ENCODE results near the gene TSPAN15.

Gene TSPAN15

GRCh38 chr10:69459101-69459790, 8.0 kb downstream of the TSPAN15 start:
- Histone ChIP-seq H3K27ac (no peak overlapping the region), H3K79me2 (no peaks in the 10 kb centered on the region), H3K9me3 (ENCODE audit: control insufficient read depth, low read length) (no peaks in the 10 kb centered on the region), H3K4me3 (ENCODE audit: low read depth, low read length) (no peak overlapping the region), H3K4me2 (ENCODE audit: low read length) (no peak overlapping the region), H3K4me1 (no peaks in the 10 kb centered on the region), H3K27me3 (ENCODE audit: control insufficient read depth, insufficient read depth, low read length) (no peaks in the 10 kb centered on the region), H3K36me3 (ENCODE audit: control insufficient read depth, insufficient read depth, low read length) (no peaks in the 10 kb centered on the region), H2AFZ (no peak overlapping the region), H3K9ac (no peak overlapping the region)
- no peak for TF ChIP-seq CTCF (IDR thresholded peaks at IDR 0.05)

GRCh38 chr10:69459893-69460575, 8.8 kb downstream of the TSPAN15 start:
- Histone ChIP-seq H3K36me3 (ENCODE audit: control insufficient read depth, insufficient read depth, low read length) (no peaks in the 10 kb centered on the region), H3K9me3 (ENCODE audit: control insufficient read depth, low read length) (no peaks in the 10 kb centered on the region), H3K4me1 (no peaks in the 10 kb centered on the region), H3K27me3 (ENCODE audit: control insufficient read depth, insufficient read depth, low read length) (no peaks in the 10 kb centered on the region), H3K9ac (no peak overlapping the region), H3K4me2 (ENCODE audit: low read length) (no peak overlapping the region), H3K4me3 (ENCODE audit: low read depth, low read length) (no peak overlapping the region), H3K79me2 (no peaks in the 10 kb centered on the region), H2AFZ (no peak overlapping the region), H3K27ac (peak overlapping the region; percentile 36)
- TF ChIP-seq CTCF (IDR thresholded peaks at IDR 0.05): no peak

GRCh38 chr10:69460576-69461242, 9.4 kb downstream of the TSPAN15 start:
- Histone ChIP-seq H3K79me2 (no peaks in the 10 kb centered on the region), H3K4me2 (ENCODE audit: low read length) (no peak overlapping the region), H2AFZ (no peak overlapping the region), H3K4me3 (ENCODE audit: low read depth, low read length) (no peak overlapping the region), H3K27ac (peak overlapping the region; percentile 36), H3K9me3 (ENCODE audit: control insufficient read depth, low read length) (no peaks in the 10 kb centered on the region), H3K4me1 (no peaks in the 10 kb centered on the region), H3K36me3 (ENCODE audit: control insufficient read depth, insufficient read depth, low read length) (no peaks in the 10 kb centered on the region), H3K9ac (no peak overlapping the region), H3K27me3 (ENCODE audit: control insufficient read depth, insufficient read depth, low read length) (no peaks in the 10 kb centered on the region)
- TF ChIP-seq CTCF (IDR thresholded peaks at IDR 0.05): no peak

DNA sequence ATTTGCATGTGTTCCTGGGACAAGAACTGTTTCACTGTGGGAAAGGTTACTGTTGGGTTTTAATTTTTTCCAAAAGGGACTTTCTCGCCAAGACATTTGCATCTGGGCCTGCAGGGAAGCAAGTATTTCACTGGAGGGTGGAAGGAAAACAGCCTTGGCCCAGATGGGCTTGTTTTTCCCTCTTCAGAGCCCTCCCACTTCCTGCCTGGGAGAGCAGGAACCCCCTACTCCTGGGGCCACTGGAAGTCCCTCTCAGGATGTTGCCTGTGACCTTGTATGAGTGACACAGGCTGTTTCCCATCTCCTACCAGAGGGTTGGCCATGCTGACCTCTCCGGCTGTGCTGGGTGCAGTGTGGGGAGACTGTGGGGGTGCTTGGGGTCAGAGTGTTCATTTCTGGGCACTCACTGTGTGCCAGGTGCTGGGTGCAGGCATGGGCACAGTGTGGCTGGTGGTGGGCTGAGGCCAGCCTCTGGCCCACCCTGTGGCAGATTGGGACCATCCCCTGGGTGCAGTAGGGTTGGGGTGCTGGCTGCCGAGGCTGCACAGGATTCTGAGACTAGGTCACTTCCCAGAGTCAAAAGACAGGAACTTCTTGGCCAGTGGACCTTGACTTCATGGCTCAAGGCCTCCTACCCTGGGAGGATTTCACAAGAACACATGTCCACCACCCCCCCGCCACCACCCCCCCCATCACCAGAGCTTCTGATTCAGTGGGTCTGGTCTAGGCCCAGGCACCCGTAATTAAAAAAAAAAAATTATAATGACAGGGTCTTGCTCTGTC, 10.2 kb downstream of the TSPAN15 start:
- no peak overlapping the region for H3K27ac ChIP-seq
- H3K9me3 ChIP-seq (ENCODE audit: control insufficient read depth, low read length): no peaks in the 10 kb centered on the region
- no peak overlapping the region for H3K9ac ChIP-seq
- TF ChIP-seq CTCF (IDR thresholded peaks at IDR 0.05): no peak
- H3K4me3 ChIP-seq (ENCODE audit: low read depth, low read length): no peak overlapping the region
- H2AFZ ChIP-seq: no peak overlapping the region
- no peaks in the 10 kb centered on the region for H3K79me2 ChIP-seq
- H3K4me1 ChIP-seq: no peaks in the 10 kb centered on the region
- H3K4me2 ChIP-seq (ENCODE audit: low read length): no peak overlapping the region
- no peaks in the 10 kb centered on the region for H3K27me3 ChIP-seq (ENCODE audit: control insufficient read depth, insufficient read depth, low read length)
- no peaks in the 10 kb centered on the region for H3K36me3 ChIP-seq (ENCODE audit: control insufficient read depth, insufficient read depth, low read length)

All from parathyroid adenoma (tissue), 2 donors.